IPS DF 19.7 (cell line): Measurements from ENCODE around the gene TMEM117.

Experiments
- DNase-seq: peaks from one replicate; pipeline ENCODE4 v3.0.0-alpha.2; 2013; ENCODE audit warnings: low read depth, low spot score

TMEM117 gene

DNA sequence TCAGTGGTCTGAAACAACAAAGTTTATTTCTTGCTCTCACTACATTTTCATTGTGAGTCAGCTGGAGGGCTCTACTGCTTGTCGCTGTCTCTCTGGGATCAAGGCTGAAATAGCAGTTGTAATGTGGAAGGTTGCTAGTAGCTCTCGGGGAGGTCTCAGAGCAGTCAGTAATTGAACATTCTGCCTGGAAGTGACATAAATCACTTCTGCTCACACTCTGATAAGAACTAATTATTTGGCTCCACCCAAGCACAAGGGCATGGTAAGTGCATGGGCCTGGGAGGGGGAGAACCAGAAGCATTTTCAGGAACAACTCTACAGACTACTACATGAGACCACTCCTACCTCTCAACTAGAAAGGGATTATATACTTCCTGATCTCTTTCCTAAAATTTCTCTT is 128.2 kb downstream of the TMEM117 start:
- DNase-seq, result no peak

DNA sequence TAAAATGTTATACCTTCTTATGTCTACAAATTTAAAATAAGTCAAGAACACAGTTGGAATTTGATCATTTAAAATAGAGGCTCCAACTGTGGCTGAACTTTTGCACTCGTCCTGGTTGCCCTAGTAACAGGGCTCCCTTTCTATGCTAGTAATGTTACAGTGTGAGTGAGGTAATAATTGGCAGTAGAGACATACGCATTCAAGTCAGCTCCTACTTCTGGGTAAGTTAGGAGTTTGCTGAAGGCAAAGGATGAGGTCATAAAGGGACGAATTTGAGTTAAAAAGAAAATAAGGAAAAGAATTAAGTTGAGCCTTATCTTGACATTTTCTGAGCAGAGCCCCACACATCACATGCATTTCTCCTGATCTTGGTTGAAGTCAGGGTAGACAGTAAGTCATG is 129.1 kb downstream of the TMEM117 start:
- no peak for DNase-seq

DNA sequence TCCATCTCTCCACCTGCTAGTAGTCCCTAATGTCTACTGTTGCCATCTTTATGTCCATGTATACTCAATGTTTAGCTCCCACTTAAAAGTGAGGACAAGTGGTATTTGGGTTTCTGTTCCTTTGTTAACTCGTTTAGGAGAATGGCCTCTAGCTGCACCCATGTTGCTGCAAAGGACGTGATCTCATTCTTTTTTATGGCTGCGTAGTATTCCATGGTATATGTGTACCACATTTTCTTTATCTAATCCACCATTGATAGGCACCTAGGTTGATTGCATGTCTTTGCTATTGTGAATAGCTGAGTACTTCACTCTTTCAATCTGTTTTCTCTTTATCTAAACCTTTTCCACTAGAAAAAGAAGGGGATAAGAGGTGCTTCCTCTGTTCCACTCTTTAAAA is 130.0 kb downstream of the TMEM117 start:
- DNase-seq, result no peak

DNA sequence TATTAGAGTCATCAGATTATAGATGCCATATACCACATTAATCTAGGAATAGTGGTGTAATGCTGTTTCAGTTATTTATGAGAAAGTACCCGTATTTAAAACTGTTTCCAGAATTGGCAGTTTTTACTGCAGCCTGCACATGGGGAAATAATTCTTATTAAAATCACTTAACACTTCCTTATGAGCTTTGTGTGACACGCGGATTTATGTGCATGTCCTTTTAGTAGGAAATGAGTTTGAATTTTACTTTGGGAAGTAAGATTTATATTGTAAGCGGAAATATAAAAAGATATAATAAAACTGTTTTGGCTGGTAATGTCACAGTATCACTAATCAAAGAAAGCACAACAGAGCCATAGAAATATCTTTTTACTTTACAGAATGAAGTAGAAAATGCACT is 132.9 kb downstream of the TMEM117 start:
- DNase-seq, result no peak

DNA sequence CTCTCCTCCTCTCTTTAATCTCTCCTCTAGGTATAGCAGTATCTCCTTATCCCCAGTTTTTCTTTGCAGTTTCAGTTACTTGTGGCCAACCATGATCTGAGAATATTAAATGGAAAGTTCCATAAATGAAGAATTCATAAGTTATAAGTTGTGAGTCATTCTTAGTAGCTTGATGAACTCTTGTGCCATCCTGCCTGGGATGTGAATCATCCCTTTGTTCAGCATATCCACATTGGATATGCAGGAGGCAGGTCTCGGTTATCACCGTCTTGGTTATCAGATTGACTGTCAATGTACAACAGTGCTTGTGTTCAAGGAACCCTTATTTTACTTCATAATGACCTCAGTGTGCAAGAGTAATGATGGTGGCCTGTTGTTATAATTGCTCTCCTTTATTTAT is 134.0 kb downstream of the TMEM117 start:
- DNase-seq, result no peak

DNA sequence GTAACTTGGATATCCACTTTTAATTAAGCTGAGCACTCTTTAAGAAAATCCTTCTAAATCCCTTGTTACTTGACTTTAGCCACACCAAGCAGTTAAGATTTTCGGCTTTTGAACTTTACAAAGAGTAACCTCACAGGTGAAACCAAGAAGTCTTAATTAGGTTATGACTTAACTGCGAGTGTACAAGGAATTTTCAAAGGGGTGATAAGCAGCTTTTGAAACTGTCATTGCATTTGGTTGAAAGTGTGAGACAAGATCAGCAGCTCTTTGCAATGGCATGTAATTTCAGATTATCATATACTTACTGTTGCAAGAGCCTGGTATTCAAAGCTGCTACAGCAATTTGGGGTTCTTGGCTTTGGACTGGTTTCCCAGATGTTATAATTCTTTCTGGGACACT is 137.5 kb downstream of the TMEM117 start:
- DNase-seq, result no peak

DNA sequence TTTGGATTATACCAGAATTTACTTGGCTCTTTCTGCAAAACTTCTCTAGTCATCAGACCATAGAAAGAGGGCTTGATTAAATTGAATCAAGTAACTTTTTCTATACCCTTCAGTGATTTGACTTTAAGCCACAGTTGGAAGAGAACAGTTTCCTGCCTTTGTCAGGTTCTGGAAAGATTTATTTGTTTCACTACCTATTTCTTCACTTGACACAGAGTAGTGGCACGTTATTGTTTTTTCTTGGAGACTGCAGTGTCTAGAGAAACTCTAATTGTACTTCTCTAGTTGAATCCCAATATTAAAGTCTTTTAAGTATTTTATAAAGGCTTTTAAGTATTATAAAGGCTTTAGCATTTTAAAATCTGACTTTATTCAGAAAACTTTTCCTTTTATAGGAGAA is 138.1 kb downstream of the TMEM117 start:
- no peak for DNase-seq

DNA sequence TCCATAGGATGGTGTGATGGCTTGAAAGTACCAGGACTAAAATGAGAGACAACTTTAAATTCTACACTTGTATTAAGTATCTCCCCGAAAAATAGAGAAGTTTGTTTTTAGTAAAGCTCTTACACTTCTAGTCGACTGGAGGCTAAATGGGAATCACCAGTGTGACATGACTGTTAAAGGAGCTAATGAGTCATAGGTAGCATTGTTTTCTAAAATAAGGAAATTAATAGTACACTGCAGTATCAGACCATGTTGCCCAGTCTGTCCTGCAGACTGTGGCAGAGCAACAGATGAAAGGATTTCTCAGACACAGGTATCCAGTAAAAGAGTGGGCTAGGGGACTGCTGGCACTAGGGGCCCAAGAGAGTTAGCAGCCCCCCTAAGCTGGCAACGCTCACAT is 140.1 kb downstream of the TMEM117 start:
- DNase-seq, result no peak

DNA sequence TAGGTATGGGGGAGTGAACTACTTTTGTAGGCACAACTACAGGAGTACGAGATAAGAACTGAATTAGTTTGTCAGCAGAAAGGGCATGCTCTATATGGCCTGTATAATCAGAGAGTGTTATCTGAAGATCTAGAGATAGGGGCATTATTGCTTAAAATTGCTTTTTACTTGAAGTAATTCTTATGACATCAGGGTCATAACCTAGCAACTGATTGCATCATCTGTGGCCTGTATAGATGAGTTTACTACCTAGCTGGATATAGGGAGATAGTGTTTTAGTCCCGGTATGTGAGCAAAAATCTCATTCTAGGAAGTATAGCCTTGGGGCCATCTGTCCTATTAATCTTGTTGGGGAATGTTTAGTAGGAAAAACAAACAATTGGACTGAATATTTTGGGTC is 142.7 kb downstream of the TMEM117 start:
- DNase-seq, result no peak

DNA sequence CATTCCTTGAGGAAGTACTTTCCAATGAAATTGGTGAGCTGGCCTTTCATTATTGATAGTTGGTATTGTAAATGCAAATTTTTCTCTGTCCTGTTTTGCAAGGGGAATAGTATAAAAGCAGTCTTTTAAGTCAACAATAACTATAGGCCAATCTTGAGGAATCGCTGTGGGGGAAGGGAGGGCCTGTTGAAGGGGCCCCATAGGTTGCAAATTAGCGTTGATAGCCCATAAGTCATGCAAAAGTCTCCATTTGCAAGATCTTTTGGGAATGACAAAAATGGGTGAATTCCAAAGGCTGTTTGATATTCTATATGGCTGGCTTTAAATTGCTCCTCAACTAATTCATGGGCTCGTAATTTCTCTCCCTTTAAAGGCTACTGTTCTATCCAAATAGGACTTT is 143.6 kb downstream of the TMEM117 start:
- no peak for DNase-seq

DNA sequence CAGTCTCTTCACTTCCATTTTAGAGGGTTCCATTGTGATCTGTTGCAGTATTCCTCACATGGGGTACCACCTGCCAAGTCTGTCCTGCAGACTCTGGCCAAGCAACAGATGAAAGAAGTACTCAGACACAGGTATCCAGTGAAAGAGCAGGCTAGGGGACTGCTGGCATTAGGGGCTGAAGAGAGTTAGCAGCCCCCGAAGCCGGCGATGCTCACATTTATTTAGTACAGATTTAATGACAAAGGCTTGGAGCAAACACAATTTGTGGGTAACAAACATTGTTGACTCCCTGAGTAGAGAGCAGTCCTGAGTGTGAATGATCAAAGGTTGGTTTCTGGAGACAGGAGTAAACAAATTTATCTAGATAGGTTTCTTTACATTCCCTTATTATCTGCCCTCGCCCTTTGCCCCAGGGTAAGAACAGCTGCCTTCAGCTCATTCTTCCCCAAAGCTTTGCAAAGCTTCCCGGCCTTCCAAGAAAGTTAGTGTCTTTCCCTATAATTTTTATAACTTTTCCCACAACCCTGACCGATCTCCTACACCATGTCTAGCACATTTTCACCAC is 144.8 kb downstream of the TMEM117 start:
- DNase-seq, result no peak

DNA sequence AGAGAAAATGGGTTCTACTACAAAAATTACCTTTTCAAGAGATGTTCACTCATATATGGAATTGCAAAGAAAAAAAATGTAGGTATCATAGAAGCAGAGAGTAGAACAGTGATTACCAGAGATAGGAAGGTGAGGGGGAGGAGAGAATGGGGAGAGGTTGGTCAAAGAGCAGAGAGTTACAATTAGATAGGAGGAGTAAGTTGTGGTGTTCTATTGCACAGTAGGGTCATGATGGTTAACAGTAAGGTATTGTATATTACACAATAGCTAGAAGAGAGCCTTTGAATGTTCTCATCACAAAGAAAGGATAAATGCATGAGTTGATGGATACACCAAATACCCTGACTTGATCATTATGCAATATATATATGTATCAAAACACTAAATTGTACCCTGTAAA is 145.8 kb downstream of the TMEM117 start:
- no peak for DNase-seq

DNA sequence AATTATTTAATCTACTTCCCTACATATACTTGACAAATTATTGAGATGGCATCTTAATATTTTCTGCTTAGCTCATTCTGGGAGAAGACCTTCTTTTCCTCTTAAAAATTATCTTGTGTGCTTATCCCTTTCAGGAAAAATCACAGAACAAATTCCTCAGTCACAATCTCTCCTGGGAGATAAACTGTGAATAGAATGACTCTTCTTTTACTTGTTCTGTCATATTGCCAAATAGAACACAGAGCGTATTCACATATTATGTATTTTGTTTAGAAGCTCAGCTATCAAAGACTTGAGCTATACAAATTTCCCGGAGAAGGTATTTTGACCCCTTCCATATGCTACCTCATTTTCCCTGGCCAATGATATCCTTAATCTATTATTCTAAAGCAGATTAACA is 146.7 kb downstream of the TMEM117 start:
- no peak for DNase-seq

DNA sequence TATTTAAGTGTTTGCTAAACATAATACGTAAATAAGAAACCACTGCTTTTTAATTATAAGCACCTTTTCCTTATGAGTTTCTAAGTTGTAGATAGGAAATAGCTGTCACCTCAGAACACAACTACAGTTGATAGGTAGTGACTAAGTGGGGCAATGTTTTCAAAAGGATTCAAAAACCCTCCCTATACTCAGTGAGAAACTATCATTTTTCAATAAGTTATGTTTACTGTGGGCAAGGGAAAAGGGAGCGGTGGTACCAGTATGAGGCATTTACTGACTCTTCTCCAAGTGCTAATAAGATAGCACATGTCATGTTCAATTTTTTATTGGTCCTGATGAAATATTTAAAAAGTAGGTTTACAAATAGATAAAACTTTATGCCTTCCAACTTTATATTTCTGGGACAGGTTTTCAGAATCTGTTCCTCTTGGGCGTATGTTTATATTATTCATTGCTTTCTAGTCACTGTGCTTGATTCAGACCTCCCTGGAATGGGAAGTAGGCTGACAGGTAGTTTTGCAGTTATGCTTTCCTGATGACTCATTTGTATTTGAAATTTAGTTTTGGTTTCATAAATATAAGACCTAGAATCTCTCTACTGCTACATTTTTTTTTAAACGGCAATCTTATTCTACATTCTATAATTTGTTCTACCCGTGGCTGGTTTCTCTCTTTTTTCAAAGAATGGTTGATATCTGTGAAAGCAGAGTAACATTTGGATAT is 153.1 kb downstream of the TMEM117 start:
- DNase-seq, result no peak

DNA sequence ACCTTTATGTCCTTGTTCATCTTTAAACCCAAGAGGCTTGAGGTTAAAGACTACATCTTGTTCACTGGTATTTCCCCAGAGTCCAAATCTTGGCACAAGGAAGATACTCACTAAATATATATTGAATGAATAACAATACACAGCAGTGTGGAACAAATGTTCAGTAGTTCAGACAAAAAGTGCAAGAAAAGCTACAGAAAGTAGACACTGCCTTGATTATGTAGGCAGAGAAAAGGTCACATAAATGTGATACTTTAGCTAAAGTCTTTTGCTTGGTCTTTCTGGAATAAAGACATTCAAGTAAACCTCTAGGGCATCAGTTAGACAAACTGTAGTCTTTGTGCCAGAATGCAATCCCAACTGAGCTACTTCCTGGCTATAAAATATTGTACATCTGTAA is 157.0 kb downstream of the TMEM117 start:
- DNase-seq, result no peak

DNA sequence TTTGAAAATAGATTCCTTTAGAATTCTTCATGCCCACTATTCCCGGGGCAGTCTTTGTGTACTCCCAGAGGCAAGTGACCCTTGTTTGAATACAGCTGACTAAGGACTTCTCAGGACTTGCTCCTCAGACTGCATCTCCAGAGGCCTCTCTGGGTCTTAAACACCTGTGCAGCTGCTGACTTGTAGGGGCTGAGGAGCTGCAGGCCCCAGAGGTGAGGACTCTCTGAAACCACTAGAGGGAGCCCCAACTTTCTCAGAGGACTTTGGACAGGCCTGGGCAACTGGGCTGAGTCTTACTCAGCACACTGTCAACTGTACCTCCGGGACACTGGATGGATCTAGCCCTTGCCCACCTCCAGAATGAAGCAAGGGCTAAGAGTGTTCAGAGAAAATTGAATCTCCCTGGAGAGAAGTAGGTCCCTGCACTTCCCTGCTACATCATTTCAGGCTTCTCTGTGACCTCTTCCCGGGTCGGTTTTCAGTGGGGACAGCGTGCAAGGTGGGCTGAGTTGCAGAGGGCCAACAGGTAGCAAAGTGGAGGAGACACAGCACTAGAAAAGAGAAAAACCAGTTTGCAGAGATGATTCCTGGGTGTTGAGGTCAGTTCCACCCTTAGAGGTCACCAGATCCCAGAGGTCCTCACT is 164.6 kb downstream of the TMEM117 start:
- peak; percentile 50 for DNase-seq

DNA sequence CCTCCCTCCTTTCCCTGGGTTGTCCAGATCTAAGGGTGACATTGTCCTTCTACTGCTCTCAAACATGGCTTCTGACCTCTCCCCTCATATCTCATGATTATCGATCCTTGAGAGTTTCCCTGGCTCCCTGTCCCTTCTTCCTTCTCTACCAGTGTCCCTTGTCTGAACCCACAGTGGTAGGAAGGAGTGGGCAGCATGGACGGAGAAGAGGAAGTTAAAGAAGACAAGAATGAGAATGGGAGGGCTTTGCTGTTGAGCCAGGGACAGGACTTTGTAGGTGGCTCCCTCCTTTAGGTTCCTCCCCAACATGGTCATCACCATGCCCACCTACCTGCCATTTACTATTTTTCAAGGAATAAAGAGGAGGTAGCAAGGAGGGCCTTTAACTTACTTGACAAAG is 166.7 kb downstream of the TMEM117 start:
- no peak for DNase-seq

DNA sequence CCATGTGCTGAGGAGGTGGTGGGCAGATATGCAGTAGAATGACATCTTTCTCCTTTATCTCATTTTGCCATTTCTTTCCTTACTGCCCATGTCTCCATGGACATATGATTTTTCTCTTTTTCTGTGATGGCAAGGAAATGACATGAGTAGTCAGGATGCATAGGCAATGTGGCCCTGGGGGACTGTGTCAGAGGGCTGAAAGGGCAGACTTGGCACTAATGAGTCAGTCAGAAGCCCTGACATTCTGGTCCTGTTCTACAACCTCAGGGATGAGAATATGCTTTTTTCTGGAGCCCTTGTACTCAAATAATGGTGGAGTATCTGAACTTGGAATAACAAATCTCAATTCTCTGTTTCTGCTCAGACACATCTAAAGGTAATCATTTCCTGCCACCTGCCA is 167.8 kb downstream of the TMEM117 start:
- DNase-seq, result no peak

DNA sequence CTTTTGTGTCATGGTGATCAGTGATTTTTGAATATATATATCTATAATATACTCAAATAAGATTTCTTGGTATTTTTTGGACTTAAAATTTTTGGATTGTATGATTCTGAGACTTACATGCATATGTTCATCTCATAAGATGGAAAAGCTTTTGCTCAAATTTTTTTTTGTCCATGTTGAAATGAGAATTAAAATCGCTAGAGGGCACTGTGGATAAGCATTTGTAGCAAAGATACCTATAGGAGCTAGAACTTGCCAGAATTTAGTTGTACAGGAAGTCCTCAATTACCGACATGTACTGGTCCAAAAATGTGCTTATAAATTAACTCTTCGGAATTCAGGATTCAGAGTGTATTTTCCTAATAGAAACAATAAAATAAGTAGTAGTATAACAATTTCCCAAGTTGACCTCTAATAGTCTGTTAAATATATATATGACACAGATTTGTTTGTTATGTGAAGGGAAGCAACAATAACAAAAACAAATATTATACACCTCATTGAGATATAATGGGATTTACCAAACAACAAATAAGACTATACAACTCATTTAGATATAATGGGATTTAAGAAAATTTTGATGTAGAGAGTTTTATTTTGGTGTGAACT is 179.6 kb downstream of the TMEM117 start:
- peak; percentile 7 for DNase-seq

DNA sequence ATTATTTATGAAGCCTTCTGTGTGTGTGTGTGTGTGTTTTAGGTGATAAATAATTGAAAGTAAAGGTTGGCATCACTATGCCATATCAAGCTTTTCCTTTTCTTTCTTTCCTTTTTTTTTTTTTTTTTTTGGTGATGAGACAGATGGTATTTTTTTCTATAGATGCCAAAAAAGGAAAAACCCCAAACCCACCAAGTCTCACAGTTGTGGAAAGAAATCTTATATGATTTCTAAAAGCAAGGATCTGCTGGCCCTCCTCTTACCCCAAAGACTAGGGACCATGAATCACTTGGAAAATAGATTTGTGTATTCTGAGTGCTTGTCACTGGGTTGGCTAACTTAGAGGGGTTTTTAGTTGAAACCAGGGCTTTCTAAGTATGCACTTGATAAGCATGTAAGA is 181.3 kb downstream of the TMEM117 start:
- DNase-seq, result no peak

DNA sequence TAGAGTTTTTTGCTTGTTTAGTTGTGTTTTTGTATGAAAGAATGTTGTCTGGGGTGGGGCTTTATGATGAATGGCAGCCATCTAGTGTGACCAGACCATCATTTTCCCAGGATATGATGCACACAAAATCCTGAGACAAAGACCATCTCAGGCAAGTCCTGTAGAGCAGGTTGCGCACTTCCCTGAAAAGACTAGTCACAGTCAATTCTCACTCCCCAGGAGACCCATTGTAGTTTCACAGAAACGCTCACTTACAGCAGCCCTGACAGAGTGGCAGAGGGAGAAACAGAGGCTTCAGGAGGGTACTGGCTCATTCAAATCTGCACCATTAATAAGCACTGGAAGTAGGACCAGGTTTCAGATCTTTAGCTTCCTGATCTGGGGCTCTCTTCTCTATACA is 183.2 kb downstream of the TMEM117 start:
- peak; percentile 12 for DNase-seq

DNA sequence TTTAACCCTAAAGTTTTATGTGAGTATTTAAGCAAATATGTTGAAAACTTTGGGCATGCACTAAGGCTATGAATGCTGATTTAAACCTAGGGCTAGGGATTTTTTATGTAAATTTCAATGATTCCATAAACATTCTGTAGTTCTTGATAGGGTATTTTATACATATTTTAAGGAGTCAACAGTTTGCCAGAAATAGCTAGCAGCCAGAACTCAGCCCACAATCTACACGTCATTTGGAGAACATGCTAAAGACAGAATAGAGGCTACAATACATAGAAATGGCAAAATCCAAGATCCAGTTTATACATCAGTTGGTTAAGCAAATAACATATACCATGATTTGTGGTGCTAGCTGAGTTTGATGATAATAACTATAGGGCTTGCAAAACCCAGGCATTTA is 184.7 kb downstream of the TMEM117 start:
- no peak for DNase-seq

DNA sequence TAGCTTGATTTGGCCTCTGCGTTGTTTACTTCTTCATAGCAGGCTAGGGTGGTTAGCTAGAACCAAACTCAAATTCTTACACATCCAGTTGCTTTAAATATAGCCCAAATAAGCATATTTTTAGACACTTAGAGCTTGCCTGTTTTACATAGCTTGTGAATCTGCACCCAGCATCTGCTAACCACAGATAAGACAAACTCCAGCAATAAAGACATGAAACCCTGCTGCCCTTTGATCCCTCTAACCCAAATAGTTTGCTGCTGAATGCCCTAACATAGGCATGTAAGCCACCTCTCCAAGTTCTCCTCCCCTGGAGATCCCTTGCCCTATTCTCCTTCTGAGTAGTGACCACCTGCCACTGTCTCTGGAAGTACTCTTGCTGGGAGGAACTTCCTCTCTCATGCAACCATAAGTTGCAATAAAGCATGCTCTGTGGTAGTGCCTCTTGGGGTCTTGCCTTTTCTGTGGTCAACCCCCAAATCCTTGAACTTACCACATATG is 185.6 kb downstream of the TMEM117 start:
- no peak for DNase-seq
